HepG2 (cell line): Measurements from ENCODE around the gene MT1M. TPM values are rescaled to one million over a fixed set of nuclear protein-coding genes. Genes with fewer than 3 reads are reported as not detected.

Experiments used
- CEBPG ChIP-seq: IDR thresholded peaks from 2 replicates; pipeline ENCODE4 v1.6.1; 2016
- DNMT1 ChIP-seq: sonication (generic); formaldehyde crosslinking; IDR thresholded peaks from 2 replicates; pipeline ENCODE4 v1.5.1; 2020; ENCODE audit warnings: mild to moderate bottlenecking, missing genetic modification reagents
- DR1 ChIP-seq: sonication (generic); formaldehyde crosslinking; IDR thresholded peaks from 2 replicates; pipeline ENCODE4 v1.8.0; 2021; ENCODE audit warnings: mild to moderate bottlenecking, missing genetic modification reagents, inconsistent platforms
- E2F5 ChIP-seq: sonication (generic); formaldehyde crosslinking; conservative IDR thresholded peaks from 2 replicates; pipeline ENCODE4 v1.4.0; 2020; ENCODE audit warnings: missing genetic modification reagents
- HMGXB4 ChIP-seq, 2 experiments: sonication (generic) in 1 of 2; formaldehyde crosslinking in 1 of 2; IDR thresholded peaks; 2 replicates each; pipeline versions ENCODE4 v1.4.0 to v1.6.1; 2018 to 2020; ENCODE audit warnings: missing genetic modification reagents in 2 of 2, borderline replicate concordance in 1 of 2, low read depth in 1 of 2, mild to moderate bottlenecking in 1 of 2, missing biosample characterization in 1 of 2
- KLF12 ChIP-seq: sonication (generic); formaldehyde crosslinking; IDR thresholded peaks from 2 replicates; pipeline ENCODE4 v1.4.0; 2020; ENCODE audit warnings: missing genetic modification reagents, borderline replicate concordance
- NR2F6 ChIP-seq, 2 experiments: IDR thresholded peaks; 2 replicates each; pipeline ENCODE4 v1.6.1; 2016; ENCODE audit warnings: antibody characterized with exemption in 1 of 2, mild to moderate bottlenecking in 1 of 2
- RFX1 ChIP-seq: fragments of 450-650 bp; IDR thresholded peaks from 2 replicates; pipeline ENCODE4 v1.6.1; 2017
- SP1 ChIP-seq, 2 experiments: fragments of 450-650 bp in 1 of 2; sonication (generic) in 1 of 2; formaldehyde crosslinking in 1 of 2; IDR thresholded peaks; 2 replicates each; pipeline versions ENCODE4 v1.4.0 to v1.6.1; 2016 to 2020; ENCODE audit warnings: missing genetic modification reagents in 1 of 2
- TRIM22 ChIP-seq: fragments of 450-650 bp; IDR thresholded peaks from 2 replicates; pipeline ENCODE4 v1.6.1; 2017
- ZNF143 ChIP-seq: sonication (generic); formaldehyde crosslinking; IDR thresholded peaks from 2 replicates; pipeline ENCODE4 v1.4.0; 2020; ENCODE audit warnings: missing genetic modification reagents
- ZNF180 ChIP-seq: sonication (generic); formaldehyde crosslinking; IDR thresholded peaks from 2 replicates; pipeline ENCODE4 v1.4.0; 2020; ENCODE audit warnings: low read depth, missing genetic modification reagents, borderline replicate concordance
- ZNF530 ChIP-seq: sonication (generic); formaldehyde crosslinking; IDR thresholded peaks from 2 replicates; pipeline ENCODE4 v1.5.0; 2020; ENCODE audit warnings: low read depth, mild to moderate bottlenecking, missing genetic modification reagents
- ZNF562 ChIP-seq: sonication (generic); formaldehyde crosslinking; IDR thresholded peaks from 2 replicates; pipeline ENCODE4 v1.8.0; 2022; ENCODE audit warnings: missing genetic modification reagents, borderline replicate concordance
- ZNF615 ChIP-seq: sonication (generic); formaldehyde crosslinking; IDR thresholded peaks from 2 replicates; pipeline ENCODE4 v1.5.0; 2020; ENCODE audit warnings: mild to moderate bottlenecking, missing genetic modification reagents, borderline replicate concordance
- polyA plus RNA-seq, 8 experiments: library from polyadenylated mRNA; depleted of rRNA in 3 of 8; stranded (reverse) in 7 of 8; unstranded in 1 of 8; fragments of >200 nt; fragmentation: Illumina TruSeq in 4 of 8; extraction: Trizol in 4 of 8; gene quantifications; 2 replicates each; pipeline versions ENCODE4 v1.2.1 to v1.2.3, GENCODE V29; 2011 to 2016; ENCODE audit warnings: low read depth in 4 of 8, missing spikeins in 1 of 8, mixed read lengths in 1 of 8; ENCODE audit not compliant: insufficient read depth in 1 of 8
- total RNA-seq, 5 experiments: library from RNA; depleted of rRNA; stranded (reverse); fragments of >200 nt; fragmentation: Illumina TruSeq; extraction: Trizol; gene quantifications; 2 replicates each; pipeline ENCODE4 v1.2.3, GENCODE V29; 2016; ENCODE audit warnings: low read depth in 1 of 5
- TF ChIP-seq, protein P1 (sequence below): sonication (generic); formaldehyde crosslinking; IDR thresholded peaks from 2 replicates; pipeline ENCODE4 v1.4.0; 2020; ENCODE audit warnings: low read depth, mild to moderate bottlenecking, missing genetic modification reagents
- TF ChIP-seq, protein P2 (sequence below): sonication (generic); formaldehyde crosslinking; IDR thresholded peaks from 2 replicates; pipeline ENCODE4 v1.9.0; 2021; ENCODE audit warnings: mild to moderate bottlenecking, missing genetic modification reagents

The MT1M gene
- total and polyA plus RNA-seq, 2 of the 13 experiments (the other 11 are each of a cell fraction or from before 2014, with no cell fraction given), result 4.6 TPM; not detected in 1

GRCh38 chr16:56657555-56658326 lies 25.3 kb downstream of the MT1M start, which contains the start of gene MT1F (continued):
- TF ChIP-seq E2F5 (CRISPR knock-in tag), result no peak
- no peak for TF ChIP-seq DR1 (CRISPR knock-in tag)
- no peak for TF ChIP-seq ZNF530 (CRISPR knock-in tag)
- TF ChIP-seq, protein P1, sequence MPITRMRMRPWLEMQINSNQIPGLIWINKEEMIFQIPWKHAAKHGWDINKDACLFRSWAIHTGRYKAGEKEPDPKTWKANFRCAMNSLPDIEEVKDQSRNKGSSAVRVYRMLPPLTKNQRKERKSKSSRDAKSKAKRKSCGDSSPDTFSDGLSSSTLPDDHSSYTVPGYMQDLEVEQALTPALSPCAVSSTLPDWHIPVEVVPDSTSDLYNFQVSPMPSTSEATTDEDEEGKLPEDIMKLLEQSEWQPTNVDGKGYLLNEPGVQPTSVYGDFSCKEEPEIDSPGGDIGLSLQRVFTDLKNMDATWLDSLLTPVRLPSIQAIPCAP (CRISPR knock-in tag), result no peak
- no peak for TF ChIP-seq SP1 (IDR thresholded peaks at IDR 0.05)
- TF ChIP-seq SP1 (CRISPR knock-in tag; IDR thresholded peaks at IDR 0.05), result peak; percentile 13; the same call in 1 of the 2 replicates
- TF ChIP-seq KLF12 (CRISPR knock-in tag), result peak; percentile 51; the same call in 1 of the 2 replicates
- peak in 1 of 2 experiments; percentile 59; a peak in 2 of 4 replicates for TF ChIP-seq HMGXB4 (CRISPR knock-in tag; IDR thresholded peaks at IDR 0.05; ENCODE audit: borderline replicate concordance in 1 of 2, low read depth in 1 of 2)
- 0 out of 2 replicates have a peak, but pooled peaks have one; percentile 34 for TF ChIP-seq ZNF615 (CRISPR knock-in tag)
- TF ChIP-seq NR2F6 (IDR thresholded peaks at IDR 0.05), result no peak
- 0 out of 2 replicates have a peak, but pooled peaks have one; percentile 43 for TF ChIP-seq NR2F6 (CRISPR knock-in tag; IDR thresholded peaks at IDR 0.05)
- TF ChIP-seq ZNF562, result no peak
- TF ChIP-seq DNMT1 (CRISPR knock-in tag), result peak; percentile 81; the same call in 1 of the 2 replicates
- no peak for TF ChIP-seq TRIM22
- TF ChIP-seq, protein P2, sequence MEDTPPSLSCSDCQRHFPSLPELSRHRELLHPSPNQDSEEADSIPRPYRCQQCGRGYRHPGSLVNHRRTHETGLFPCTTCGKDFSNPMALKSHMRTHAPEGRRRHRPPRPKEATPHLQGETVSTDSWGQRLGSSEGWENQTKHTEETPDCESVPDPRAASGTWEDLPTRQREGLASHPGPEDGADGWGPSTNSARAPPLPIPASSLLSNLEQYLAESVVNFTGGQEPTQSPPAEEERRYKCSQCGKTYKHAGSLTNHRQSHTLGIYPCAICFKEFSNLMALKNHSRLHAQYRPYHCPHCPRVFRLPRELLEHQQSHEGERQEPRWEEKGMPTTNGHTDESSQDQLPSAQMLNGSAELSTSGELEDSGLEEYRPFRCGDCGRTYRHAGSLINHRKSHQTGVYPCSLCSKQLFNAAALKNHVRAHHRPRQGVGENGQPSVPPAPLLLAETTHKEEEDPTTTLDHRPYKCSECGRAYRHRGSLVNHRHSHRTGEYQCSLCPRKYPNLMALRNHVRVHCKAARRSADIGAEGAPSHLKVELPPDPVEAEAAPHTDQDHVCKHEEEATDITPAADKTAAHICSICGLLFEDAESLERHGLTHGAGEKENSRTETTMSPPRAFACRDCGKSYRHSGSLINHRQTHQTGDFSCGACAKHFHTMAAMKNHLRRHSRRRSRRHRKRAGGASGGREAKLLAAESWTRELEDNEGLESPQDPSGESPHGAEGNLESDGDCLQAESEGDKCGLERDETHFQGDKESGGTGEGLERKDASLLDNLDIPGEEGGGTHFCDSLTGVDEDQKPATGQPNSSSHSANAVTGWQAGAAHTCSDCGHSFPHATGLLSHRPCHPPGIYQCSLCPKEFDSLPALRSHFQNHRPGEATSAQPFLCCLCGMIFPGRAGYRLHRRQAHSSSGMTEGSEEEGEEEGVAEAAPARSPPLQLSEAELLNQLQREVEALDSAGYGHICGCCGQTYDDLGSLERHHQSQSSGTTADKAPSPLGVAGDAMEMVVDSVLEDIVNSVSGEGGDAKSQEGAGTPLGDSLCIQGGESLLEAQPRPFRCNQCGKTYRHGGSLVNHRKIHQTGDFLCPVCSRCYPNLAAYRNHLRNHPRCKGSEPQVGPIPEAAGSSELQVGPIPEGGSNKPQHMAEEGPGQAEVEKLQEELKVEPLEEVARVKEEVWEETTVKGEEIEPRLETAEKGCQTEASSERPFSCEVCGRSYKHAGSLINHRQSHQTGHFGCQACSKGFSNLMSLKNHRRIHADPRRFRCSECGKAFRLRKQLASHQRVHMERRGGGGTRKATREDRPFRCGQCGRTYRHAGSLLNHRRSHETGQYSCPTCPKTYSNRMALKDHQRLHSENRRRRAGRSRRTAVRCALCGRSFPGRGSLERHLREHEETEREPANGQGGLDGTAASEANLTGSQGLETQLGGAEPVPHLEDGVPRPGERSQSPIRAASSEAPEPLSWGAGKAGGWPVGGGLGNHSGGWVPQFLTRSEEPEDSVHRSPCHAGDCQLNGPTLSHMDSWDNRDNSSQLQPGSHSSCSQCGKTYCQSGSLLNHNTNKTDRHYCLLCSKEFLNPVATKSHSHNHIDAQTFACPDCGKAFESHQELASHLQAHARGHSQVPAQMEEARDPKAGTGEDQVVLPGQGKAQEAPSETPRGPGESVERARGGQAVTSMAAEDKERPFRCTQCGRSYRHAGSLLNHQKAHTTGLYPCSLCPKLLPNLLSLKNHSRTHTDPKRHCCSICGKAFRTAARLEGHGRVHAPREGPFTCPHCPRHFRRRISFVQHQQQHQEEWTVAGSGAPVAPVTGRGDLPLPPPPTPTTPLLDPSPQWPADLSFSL, result no peak
- no peak for TF ChIP-seq ZNF180 (CRISPR knock-in tag)
- TF ChIP-seq CEBPG, result peak; percentile 87
- TF ChIP-seq ZNF143, result peak; percentile 15; the same call in 1 of the 2 replicates
- TF ChIP-seq RFX1, result no peak
